Central memory CD4-positive, alpha-beta T cell (primary cell): ENCODE results near the gene MAP7.

ENCODE experiments used
- DNase-seq: peaks from one replicate; pipeline ENCODE4 v3.0.0; 2022

Gene MAP7

GRCh38 chr6:136370988-136371728, 179.1 kb downstream of the MAP7 start:
- DNase-seq: no peak

- peak; percentile 2 for DNase-seq
These were observed 184.4 kb downstream of the MAP7 start for GRCh38 chr6:136365776-136366354.

GRCh38 chr6:136362421-136363356, 187.5 kb downstream of the MAP7 start:
- DNase-seq: no peak

GRCh38 chr6:136361787-136362186, 188.4 kb downstream of the MAP7 start:
- DNase-seq: no peak

- no peak for DNase-seq
These were observed 189.4 kb downstream of the MAP7 start for GRCh38 chr6:136360783-136361182.

GRCh38 chr6:136359851-136360250, 190.4 kb downstream of the MAP7 start:
- DNase-seq: no peak

GRCh38 chr6:136351518-136352110, 198.6 kb downstream of the MAP7 start:
- no peak for DNase-seq

GRCh38 chr6:136350914-136351313, 199.3 kb downstream of the MAP7 start:
- no peak for DNase-seq

GRCh38 chr6:136347847-136348246, 202.4 kb downstream of the MAP7 start:
- no peak for DNase-seq

- no peak for DNase-seq
These were observed 205.1 kb downstream of the MAP7 start for GRCh38 chr6:136345145-136345544.

- DNase-seq: no peak
These were observed 205.8 kb downstream of the MAP7 start for GRCh38 chr6:136344420-136344819.

GRCh38 chr6:136343700-136344099, 206.5 kb downstream of the MAP7 start:
- no peak for DNase-seq

GRCh38 chr6:136343275-136343674, 206.9 kb downstream of the MAP7 start:
- no peak for DNase-seq

- DNase-seq: no peak
These were observed 208.3 kb downstream of the MAP7 start for GRCh38 chr6:136341967-136342366.

- DNase-seq: no peak
These were observed 208.9 kb downstream of the MAP7 start for GRCh38 chr6:136341367-136341766.

- no peak for DNase-seq
These were observed 211.7 kb downstream of the MAP7 start for GRCh38 chr6:136338486-136338885.

- DNase-seq: no peak
These were observed 212.6 kb downstream of the MAP7 start for GRCh38 chr6:136337606-136338005.

- DNase-seq: no peak
These were observed 213.1 kb downstream of the MAP7 start for GRCh38 chr6:136337121-136337520.

- DNase-seq: no peak
These were observed 214.4 kb downstream of the MAP7 start for GRCh38 chr6:136335736-136336363.

- no peak for DNase-seq
These were observed 215.4 kb downstream of the MAP7 start for GRCh38 chr6:136334853-136335252.

GRCh38 chr6:136334465-136334846, 215.8 kb downstream of the MAP7 start:
- DNase-seq: no peak

- DNase-seq: no peak
These were observed 216.3 kb downstream of the MAP7 start for GRCh38 chr6:136333824-136334464.
